ENCODE results near the gene RABL6.
"Not testable (repeated sequence)": the region's sequence is repeated elsewhere in the genome, so short reads cannot be mapped to it uniquely, and the experiment has no call there.

The RABL6 gene

GRCh38 chr9:136840140-136840876 lies 32.6 kb downstream of the RABL6 start:
- peak; percentile 64 for DNase-seq
- TF ChIP-seq, protein P1, sequence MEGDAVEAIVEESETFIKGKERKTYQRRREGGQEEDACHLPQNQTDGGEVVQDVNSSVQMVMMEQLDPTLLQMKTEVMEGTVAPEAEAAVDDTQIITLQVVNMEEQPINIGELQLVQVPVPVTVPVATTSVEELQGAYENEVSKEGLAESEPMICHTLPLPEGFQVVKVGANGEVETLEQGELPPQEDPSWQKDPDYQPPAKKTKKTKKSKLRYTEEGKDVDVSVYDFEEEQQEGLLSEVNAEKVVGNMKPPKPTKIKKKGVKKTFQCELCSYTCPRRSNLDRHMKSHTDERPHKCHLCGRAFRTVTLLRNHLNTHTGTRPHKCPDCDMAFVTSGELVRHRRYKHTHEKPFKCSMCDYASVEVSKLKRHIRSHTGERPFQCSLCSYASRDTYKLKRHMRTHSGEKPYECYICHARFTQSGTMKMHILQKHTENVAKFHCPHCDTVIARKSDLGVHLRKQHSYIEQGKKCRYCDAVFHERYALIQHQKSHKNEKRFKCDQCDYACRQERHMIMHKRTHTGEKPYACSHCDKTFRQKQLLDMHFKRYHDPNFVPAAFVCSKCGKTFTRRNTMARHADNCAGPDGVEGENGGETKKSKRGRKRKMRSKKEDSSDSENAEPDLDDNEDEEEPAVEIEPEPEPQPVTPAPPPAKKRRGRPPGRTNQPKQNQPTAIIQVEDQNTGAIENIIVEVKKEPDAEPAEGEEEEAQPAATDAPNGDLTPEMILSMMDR (IDR thresholded peaks at IDR 0.05; ENCODE audit: low read depth, low read length): 0 out of 2 replicates have a peak, but pooled peaks have one; percentile 1
- no peaks in the 10 kb centered on the region for H3K27me3 ChIP-seq
- H3K4me1 ChIP-seq: peaks cover 38% of the 10 kb centered on the region
- peaks cover 40% of the 10 kb centered on the region for H3K36me3 ChIP-seq
- H3K9me3 ChIP-seq: no peaks in the 10 kb centered on the region
- no peak overlapping the region for H3K4me3 ChIP-seq (ENCODE audit: low read depth, low read length)

GRCh38 chr9:136840877-136841645 lies 33.3 kb downstream of the RABL6 start:
- TF ChIP-seq, protein P1 (IDR thresholded peaks at IDR 0.05; ENCODE audit: low read depth, low read length): no peak
- Histone ChIP-seq H3K9me3 (no peaks in the 10 kb centered on the region), H3K4me3 (ENCODE audit: low read depth, low read length) (no peak overlapping the region), H3K27me3 (no peaks in the 10 kb centered on the region), H3K4me1 (peaks cover 38% of the 10 kb centered on the region), H3K36me3 (peaks cover 37% of the 10 kb centered on the region)
- DNase-seq: peak; percentile 92

- DNase-seq; H3K9me3 ChIP-seq; H3K27me3 ChIP-seq; H3K4me3 ChIP-seq (ENCODE audit: low read depth, low read length): not testable (repeated sequence)
- Histone ChIP-seq H3K4me1 (peaks cover 38% of the 10 kb centered on the region), H3K36me3 (peaks cover 30% of the 10 kb centered on the region)
Observed at GRCh38 chr9:136841646-136842379, 34.1 kb downstream of the RABL6 start.

GRCh38 chr9:136842380-136842948 lies 34.7 kb downstream of the RABL6 start, which contains the start of gene AJM1:
TSS of gene AJM1 (plus strand) at chr9:136842478. CDS start at chr9:136844415, 1,937 bp downstream.
- H3K9me3 ChIP-seq, H3K27me3 ChIP-seq: not testable (repeated sequence)
- Histone ChIP-seq H3K36me3 (peaks cover 27% of the 10 kb centered on the region), H3K4me3 (ENCODE audit: low read depth, low read length) (peak within 1 kb of the TSS; percentile 51), H3K4me1 (peaks cover 38% of the 10 kb centered on the region)
- peak; percentile 86 for DNase-seq
- TF ChIP-seq, protein P1 (IDR thresholded peaks at IDR 0.05; ENCODE audit: low read depth, low read length): peak; percentile 84

GRCh38 chr9:136843159-136843800 lies 35.5 kb downstream of the RABL6 start:
- Histone ChIP-seq H3K36me3 (peaks cover 22% of the 10 kb centered on the region), H3K4me1 (peaks cover 38% of the 10 kb centered on the region), H3K4me3 (ENCODE audit: low read depth, low read length) (peak overlapping the region; percentile 35)
- not testable (repeated sequence) for DNase-seq, H3K27me3 ChIP-seq, H3K9me3 ChIP-seq

GRCh38 chr9:136843801-136844740 lies 36.3 kb downstream of the RABL6 start:
- TF ChIP-seq, protein P1 (IDR thresholded peaks at IDR 0.05; ENCODE audit: low read depth, low read length): peak; percentile 39
- not testable (repeated sequence) for H3K4me3 ChIP-seq (ENCODE audit: low read depth, low read length); H3K27me3 ChIP-seq; H3K9me3 ChIP-seq
- peak; percentile 65 for DNase-seq
- peaks cover 14% of the 10 kb centered on the region for H3K36me3 ChIP-seq
- peaks cover 38% of the 10 kb centered on the region for H3K4me1 ChIP-seq

Measured in BE2C (cell line).